ENCODE measurements around the gene TH. TPM values are rescaled to one million over a fixed set of nuclear protein-coding genes. Genes with fewer than 3 reads are reported as not detected.

TH gene
- total and polyA plus RNA-seq, 2 of the 4 experiments (the other 2 are of a cell fraction), result 0.10 TPM; not detected in 1

- Histone ChIP-seq H2BK5ac (ENCODE audit: low read depth, low read length, poor library complexity, severe bottlenecking) (no peak overlapping the region), H2AK5ac (ENCODE audit: low read depth, low read length) (no peak overlapping the region), H3K4me1 (ENCODE audit: control insufficient read depth, insufficient read depth, low read length) (no peaks in the 10 kb centered on the region), H4K20me1 (ENCODE audit: insufficient read depth, low read length) (no peaks in the 10 kb centered on the region; the same call in none of the 2 replicates), H2AK9ac (replicated peaks; ENCODE audit: low read depth, low read length, poor library complexity) (no peak overlapping the region), H3K56ac (ENCODE audit: extremely low read depth, insufficient read depth, low read length) (no peak overlapping the region), H2BK20ac (ENCODE audit: low read depth, low read length) (no peak overlapping the region), H3K79me1 (ENCODE audit: low read depth in 1 of 2, low read length in 2 of 2) (no peaks in the 10 kb centered on the region), H3K27me3 (ENCODE audit: control insufficient read depth, insufficient read depth, low read length) (peaks cover 42% of the 10 kb centered on the region), H3K9me3 (ENCODE audit: control insufficient read depth, insufficient read depth, low read length) (no peaks in the 10 kb centered on the region), H2BK120ac (ENCODE audit: low read depth, low read length) (no peak overlapping the region), H3K27ac (ENCODE audit: insufficient read depth, low read length) (no peak overlapping the region), H4K5ac (ENCODE audit: low read depth, low read length) (no peak overlapping the region), H3K9ac (ENCODE audit: low read depth, low read length) (no peak overlapping the region), H3K4me3 (ENCODE audit: insufficient read depth, low read depth, low read length) (no peak overlapping the region), H2BK15ac (ENCODE audit: low read depth, low read length) (no peak overlapping the region), H3K4me2 (ENCODE audit: low read depth, low read length) (no peak overlapping the region), H4K8ac (ENCODE audit: low read depth in 2 of 2, low read length in 2 of 2) (no peak overlapping the region), H3K36me3 (ENCODE audit: control insufficient read depth, insufficient read depth, low read length) (no peaks in the 10 kb centered on the region), H3K9me1 (ENCODE audit: insufficient read depth, low read length) (no peaks in the 10 kb centered on the region), H3K14ac (replicated peaks; ENCODE audit: low read depth, low read length) (no peak overlapping the region), H4K91ac (ENCODE audit: insufficient read depth, low read depth, low read length) (no peak overlapping the region), H3K18ac (ENCODE audit: low read depth, low read length) (no peak overlapping the region), H2AFZ (replicated peaks; ENCODE audit: low read length, poor library complexity) (no peak overlapping the region), H3K23ac (ENCODE audit: low read depth, low read length) (no peak overlapping the region), H3K4ac (ENCODE audit: low read depth, low read length) (no peak overlapping the region)
- POLR2A ChIA-PET (ENCODE audit: unreplicated experiment), result no interaction called here
- ATAC-seq (ENCODE audit: low read depth), result no peak
- WGBS, 2 experiments (ENCODE audit: extremely low coverage in 2 of 2, insufficient read length in 1 of 2), result 71% methylated on average over 11 of the region's 34 CpGs; no CpG with 5 or more reads in 1 of the 2 experiments
- dilution Hi-C loops (cut with HindIII; ENCODE audit: low sequenced_read_pairs, unreplicated experiment) (no loop called here), intact Hi-C loops (cut with micrococcal nuclease) (no loop called here), in situ Hi-C loops (cut with MboI; ENCODE audit: low sequenced_read_pairs) (no loop called here)
- DNase-seq, result no peak
- BruUV-seq (replicated peaks), result no TSS peak
- no peak for TF ChIP-seq SMC3 (IDR thresholded peaks at IDR 0.05; ENCODE audit: low read depth, low read length)
- no peak for TF ChIP-seq BHLHE40 (IDR thresholded peaks at IDR 0.05; ENCODE audit: low read depth, low read length)
- no peak for TF ChIP-seq FOS (IDR thresholded peaks at IDR 0.05; ENCODE audit: low read depth, low read length)
- TF ChIP-seq NFE2L2 (IDR thresholded peaks at IDR 0.05; ENCODE audit: low read depth, low read length), result no peak
- no peak for TF ChIP-seq USF2 (IDR thresholded peaks at IDR 0.05; ENCODE audit: low read depth, low read length)
- no peak for TF ChIP-seq CHD1 (IDR thresholded peaks at IDR 0.05; ENCODE audit: low read depth, low read length)
- no peak for TF ChIP-seq MXI1 (IDR thresholded peaks at IDR 0.05; ENCODE audit: borderline replicate concordance, low read depth, low read length)
- TF ChIP-seq RFX5 (IDR thresholded peaks at IDR 0.05; ENCODE audit: low read depth, low read length), result no peak
- no peak for TF ChIP-seq RCOR1 (IDR thresholded peaks at IDR 0.05; ENCODE audit: insufficient replicate concordance, low read length)
- no peak for TF ChIP-seq POLR2A (IDR thresholded peaks at IDR 0.05; ENCODE audit: low read depth, low read length)
- TF ChIP-seq MAZ (IDR thresholded peaks at IDR 0.05; ENCODE audit: borderline replicate concordance, low read depth, low read length), result no peak
- CTCF ChIA-PET, result no interaction called here
Observed at GRCh38 chr11:2215561-2216399, 44.2 kb upstream of the TH start.
